GM21825 (cell line): ENCODE results near the gene TBCK.

ENCODE experiments used
- ATAC-seq: cut with Tn5 transposase; IDR thresholded peaks from one replicate; pipeline ENCODE4 v1.9.1; 2021; ENCODE audit warnings: mild to moderate bottlenecking, moderate library complexity; ENCODE audit not compliant: unreplicated experiment

TBCK gene

GRCh38 chr4:105996845-105997244 lies 319.2 kb downstream of the TBCK start:
- ATAC-seq, result no peak

GRCh38 chr4:105994841-105995501 lies 321.0 kb downstream of the TBCK start:
- ATAC-seq, result no peak

GRCh38 chr4:105994061-105994460 lies 321.9 kb downstream of the TBCK start:
- ATAC-seq, result no peak

DNA sequence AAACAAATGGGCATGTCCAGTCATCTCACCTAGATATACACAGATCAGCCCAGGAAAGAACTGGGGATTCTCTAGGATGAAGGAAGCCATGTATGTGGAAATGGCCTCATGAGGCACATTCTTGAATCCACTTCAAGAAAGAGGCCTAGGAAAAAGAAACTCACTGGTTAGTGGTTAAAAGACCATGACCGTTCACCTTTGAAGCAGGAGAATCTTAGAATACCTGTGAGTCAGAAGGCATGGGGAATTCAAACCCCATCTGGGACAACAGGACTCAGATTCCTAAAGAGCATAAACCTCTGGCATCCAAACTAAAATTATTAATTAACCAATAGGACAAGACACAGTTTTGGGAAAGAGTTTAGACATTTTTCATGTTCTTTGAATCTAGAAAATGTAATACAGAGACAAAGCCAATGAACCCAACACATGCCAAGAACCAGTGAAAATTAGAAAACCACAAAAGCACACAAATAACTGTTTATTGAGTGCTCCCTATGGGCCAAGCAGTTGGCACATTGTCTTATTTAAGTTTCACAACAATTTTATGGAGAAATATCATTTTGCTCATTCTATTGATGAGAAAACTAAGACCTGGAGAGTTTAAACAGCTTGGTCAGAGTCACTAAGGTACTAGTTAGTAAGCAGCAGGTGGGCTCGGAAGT lies 323.2 kb downstream of the TBCK start:
- ATAC-seq, result no peak

DNA sequence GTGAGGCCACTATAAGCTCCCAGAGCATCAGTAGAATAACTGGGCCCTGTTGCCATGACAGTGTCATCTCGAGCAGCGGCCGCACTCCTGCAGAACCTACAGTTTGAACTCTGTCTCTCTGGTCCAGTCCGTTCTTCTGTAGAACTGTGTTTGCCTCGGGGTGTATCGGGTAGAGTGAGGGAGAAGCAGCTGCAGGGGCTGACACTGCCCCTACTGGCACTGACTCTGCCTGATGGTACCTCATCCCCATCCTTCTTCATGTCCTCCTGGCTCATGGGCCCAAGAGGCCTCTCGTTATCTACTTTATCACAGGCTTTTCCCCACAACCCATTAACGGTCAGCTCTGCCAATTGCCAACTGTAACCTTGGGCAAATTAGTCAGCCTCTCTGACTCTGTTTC lies 324.3 kb downstream of the TBCK start:
- ATAC-seq, result no peak
